ENCODE results near the gene RC3H2. TPM values are rescaled to one million over a fixed set of nuclear protein-coding genes. Genes with fewer than 3 reads are reported as not detected.
"Not testable (repeated sequence)": the region's sequence is repeated elsewhere in the genome, so short reads cannot be mapped to it uniquely, and the experiment has no call there.

Gene RC3H2
- total and polyA plus RNA-seq, 9 donors, result 18.0 to 40.4 (median 28.4) TPM

DNA sequence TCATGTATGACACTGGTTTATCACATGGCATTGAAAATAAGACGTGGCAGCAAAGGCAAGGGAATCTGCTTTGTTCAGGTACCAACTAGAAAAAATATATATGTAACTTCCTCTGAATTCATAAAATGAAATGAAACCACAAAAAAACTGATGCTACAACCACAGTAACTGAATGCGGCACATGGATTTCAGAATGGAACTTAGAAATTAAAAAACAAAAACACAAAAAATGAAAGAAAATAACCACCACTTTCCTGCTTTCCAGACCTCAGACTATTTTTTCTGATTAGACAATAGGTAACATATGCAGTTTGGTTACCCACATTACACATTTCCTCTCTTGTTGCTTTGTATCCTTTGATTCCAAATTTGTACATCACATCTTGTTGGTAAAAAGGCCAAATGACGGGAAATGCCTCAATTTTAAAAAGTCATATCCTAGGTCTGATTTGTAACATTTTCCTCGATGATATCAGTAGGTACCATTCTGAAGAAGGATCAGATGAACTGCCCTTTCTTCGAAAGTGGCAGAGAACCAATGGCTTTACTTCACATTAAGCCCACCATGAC, 58.7 kb downstream of the RC3H2 start:
- H3K4me1 ChIP-seq (ENCODE audit: control insufficient read depth, insufficient read depth, low read length), result no peaks in the 10 kb centered on the region
- H3K4me3 ChIP-seq (ENCODE audit: low read length), result no peak overlapping the region
- no peak overlapping the region for H3K27ac ChIP-seq (ENCODE audit: low read length)
- H3K27me3 ChIP-seq (ENCODE audit: control insufficient read depth, insufficient read depth, low read length), result no peaks in the 10 kb centered on the region
- no peak for DNase-seq
- peaks cover 10% of the 10 kb centered on the region for H3K36me3 ChIP-seq (ENCODE audit: control insufficient read depth, insufficient read depth, low read length)
- no CpG with 5 or more reads among the region's 5 CpGs for WGBS (ENCODE audit: insufficient coverage)
- no peaks in the 10 kb centered on the region for H3K9me3 ChIP-seq (replicated peaks; ENCODE audit: control insufficient read depth, low read depth, low read length)

DNA sequence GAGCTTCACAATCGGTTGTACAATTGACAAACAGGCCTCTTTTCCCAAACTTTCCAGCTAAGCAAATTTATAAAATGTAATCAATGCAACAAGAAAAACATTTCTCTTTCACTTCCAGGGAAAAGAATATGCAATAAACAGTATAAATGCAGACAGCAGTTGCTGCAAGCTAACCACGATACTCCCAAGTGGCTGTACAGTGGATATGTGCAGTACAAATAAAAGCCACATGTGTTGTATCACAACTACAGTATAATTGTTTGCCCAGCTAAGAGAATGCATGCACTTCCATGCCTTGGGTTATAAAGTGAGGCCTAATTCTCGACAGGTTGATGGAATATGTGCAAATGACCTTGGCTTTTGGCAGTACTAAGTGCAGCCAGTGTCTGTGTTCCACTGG, 60.0 kb downstream of the RC3H2 start:
- H3K4me3 ChIP-seq (ENCODE audit: low read length), result no peak overlapping the region
- H3K9me3 ChIP-seq (replicated peaks; ENCODE audit: control insufficient read depth, low read depth, low read length), result no peaks in the 10 kb centered on the region
- no peak overlapping the region for H3K27ac ChIP-seq (ENCODE audit: low read length)
- H3K4me1 ChIP-seq (ENCODE audit: control insufficient read depth, insufficient read depth, low read length), result no peaks in the 10 kb centered on the region
- H3K36me3 ChIP-seq (ENCODE audit: control insufficient read depth, insufficient read depth, low read length), result peaks cover 2% of the 10 kb centered on the region
- no CpG with 5 or more reads among the region's 3 CpGs for WGBS (ENCODE audit: insufficient coverage)
- H3K27me3 ChIP-seq (ENCODE audit: control insufficient read depth, insufficient read depth, low read length), result no peaks in the 10 kb centered on the region
- peak; percentile 15 for DNase-seq

DNA sequence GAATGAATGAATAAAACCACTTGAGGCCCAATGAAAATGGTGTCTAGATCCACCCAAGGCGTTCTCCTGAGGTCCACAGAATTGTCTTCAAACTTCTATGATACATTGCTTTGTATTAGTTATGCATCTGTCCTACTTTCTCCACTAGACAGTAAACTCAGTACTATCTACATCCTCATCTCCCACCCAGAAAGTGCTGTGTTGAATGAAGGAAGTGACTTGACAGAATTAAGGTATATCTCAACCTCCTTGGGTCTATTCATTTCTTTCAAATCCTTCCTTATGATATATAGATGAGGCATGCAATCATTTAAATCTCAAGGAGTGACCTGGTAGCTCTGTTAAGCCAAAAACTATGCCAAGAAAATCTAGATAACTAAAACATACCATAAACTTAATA, 61.0 kb downstream of the RC3H2 start:
- no CpG with 5 or more reads among the region's 1 CpG for WGBS (ENCODE audit: insufficient coverage)
- Histone ChIP-seq H3K27me3 (ENCODE audit: control insufficient read depth, insufficient read depth, low read length) (no peaks in the 10 kb centered on the region), H3K9me3 (replicated peaks; ENCODE audit: control insufficient read depth, low read depth, low read length) (peaks cover 2% of the 10 kb centered on the region), H3K27ac (ENCODE audit: low read length) (no peak overlapping the region), H3K4me1 (ENCODE audit: control insufficient read depth, insufficient read depth, low read length) (no peaks in the 10 kb centered on the region), H3K4me3 (ENCODE audit: low read length) (no peak overlapping the region), H3K36me3 (ENCODE audit: control insufficient read depth, insufficient read depth, low read length) (peaks cover 2% of the 10 kb centered on the region)
- no peak for DNase-seq

DNA sequence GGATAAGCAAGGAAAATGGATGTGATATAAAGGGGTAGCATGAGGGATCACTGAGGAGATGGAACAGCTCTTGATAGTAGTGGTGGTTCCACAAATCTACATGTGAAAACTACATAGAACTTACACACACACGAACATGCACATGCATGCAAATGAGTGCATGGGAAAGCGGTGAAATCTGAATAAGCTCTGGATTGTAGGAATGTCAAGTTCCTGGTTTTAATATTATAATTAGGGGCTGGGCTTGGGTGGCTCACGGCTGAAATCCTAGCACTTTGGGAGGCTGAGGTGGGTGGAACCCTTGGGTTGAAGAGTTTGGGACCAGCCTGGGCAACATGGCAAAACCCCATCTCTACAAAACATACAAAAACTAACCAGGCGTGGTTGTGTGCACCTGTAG, 63.7 kb downstream of the RC3H2 start:
- Histone ChIP-seq H3K4me1 (ENCODE audit: control insufficient read depth, insufficient read depth, low read length) (no peaks in the 10 kb centered on the region), H3K36me3 (ENCODE audit: control insufficient read depth, insufficient read depth, low read length) (no peaks in the 10 kb centered on the region), H3K27ac (ENCODE audit: low read length) (no peak overlapping the region), H3K9me3 (replicated peaks; ENCODE audit: control insufficient read depth, low read depth, low read length) (peaks cover 2% of the 10 kb centered on the region), H3K27me3 (ENCODE audit: control insufficient read depth, insufficient read depth, low read length) (no peaks in the 10 kb centered on the region), H3K4me3 (ENCODE audit: low read length) (no peak overlapping the region)
- DNase-seq, result no peak
- WGBS (ENCODE audit: insufficient coverage), result 25% methylated on average over 2 of the region's 4 CpGs

DNA sequence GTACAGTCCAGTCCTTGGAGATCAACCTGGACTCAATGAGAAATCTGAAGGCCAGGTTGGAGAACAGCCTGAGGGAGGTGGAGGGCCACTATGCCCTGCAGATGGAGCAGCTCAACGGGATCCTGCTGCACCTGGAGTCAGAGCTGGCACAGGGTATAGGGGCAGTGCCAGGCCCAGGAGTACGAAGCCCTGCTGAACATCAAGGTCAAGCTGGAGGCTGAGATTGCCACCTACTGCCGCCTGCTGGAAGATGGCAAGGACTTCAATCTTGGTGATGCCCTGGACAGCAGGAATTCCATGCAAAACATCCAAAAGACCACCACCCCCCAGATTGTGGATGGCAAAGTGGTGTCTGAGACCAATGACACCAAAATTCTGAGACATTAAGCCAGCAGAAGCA, 66.7 kb downstream of the RC3H2 start:
- WGBS (ENCODE audit: insufficient coverage), result 86% methylated on average over 1 of the region's 3 CpGs
- not testable (repeated sequence) for DNase-seq; H3K9me3 ChIP-seq (replicated peaks; ENCODE audit: control insufficient read depth, low read depth, low read length); H3K4me3 ChIP-seq (ENCODE audit: low read length); H3K4me1 ChIP-seq (ENCODE audit: control insufficient read depth, insufficient read depth, low read length); H3K27ac ChIP-seq (ENCODE audit: low read length); H3K27me3 ChIP-seq (ENCODE audit: control insufficient read depth, insufficient read depth, low read length); H3K36me3 ChIP-seq (ENCODE audit: control insufficient read depth, insufficient read depth, low read length)

DNA sequence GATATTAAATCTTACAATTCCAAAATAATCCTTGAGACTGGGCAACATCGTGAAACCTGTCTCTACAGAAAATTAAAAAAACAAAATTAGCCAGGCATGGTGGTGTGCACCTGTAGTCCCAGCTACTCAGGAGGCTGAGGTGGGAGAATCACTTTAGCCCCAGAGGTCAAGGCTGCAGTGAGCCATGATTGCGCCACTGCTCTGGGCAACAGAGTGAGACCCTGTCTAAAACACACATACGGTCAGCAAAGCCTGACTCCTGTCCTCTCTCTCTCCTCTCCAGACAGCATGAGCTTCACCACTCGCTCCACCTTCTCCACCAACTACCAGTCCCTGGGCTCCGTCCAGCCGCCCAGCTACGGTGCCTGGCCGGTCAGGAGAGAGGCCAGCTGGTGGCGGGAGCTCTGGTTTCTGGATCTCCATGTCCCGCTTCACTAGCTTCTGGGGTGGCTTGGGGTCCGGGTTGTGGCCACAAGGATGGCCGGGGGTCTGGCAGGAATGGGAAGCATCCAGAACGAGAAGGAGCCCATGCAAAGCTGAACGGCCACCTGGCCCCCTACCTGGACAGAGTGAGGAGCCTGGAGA, 67.8 kb downstream of the RC3H2 start:
- Histone ChIP-seq H3K4me3 (ENCODE audit: low read length) (no peak overlapping the region), H3K4me1 (ENCODE audit: control insufficient read depth, insufficient read depth, low read length) (no peaks in the 10 kb centered on the region), H3K27me3 (ENCODE audit: control insufficient read depth, insufficient read depth, low read length) (no peaks in the 10 kb centered on the region), H3K36me3 (ENCODE audit: control insufficient read depth, insufficient read depth, low read length) (no peaks in the 10 kb centered on the region), H3K27ac (ENCODE audit: low read length) (no peak overlapping the region), H3K9me3 (replicated peaks; ENCODE audit: control insufficient read depth, low read depth, low read length) (peaks cover 2% of the 10 kb centered on the region)
- 94% methylated on average over 9 of the region's 14 CpGs for WGBS (ENCODE audit: insufficient coverage)
- no peak for DNase-seq

- WGBS (ENCODE audit: insufficient coverage), result 46% methylated on average over 2 of the region's 4 CpGs
- peaks cover 2% of the 10 kb centered on the region for H3K9me3 ChIP-seq (replicated peaks; ENCODE audit: control insufficient read depth, low read depth, low read length)
- H3K4me1 ChIP-seq (ENCODE audit: control insufficient read depth, insufficient read depth, low read length), result no peaks in the 10 kb centered on the region
- H3K27me3 ChIP-seq (ENCODE audit: control insufficient read depth, insufficient read depth, low read length), result no peaks in the 10 kb centered on the region
- no peak for DNase-seq
- H3K36me3 ChIP-seq (ENCODE audit: control insufficient read depth, insufficient read depth, low read length), result no peaks in the 10 kb centered on the region
- H3K4me3 ChIP-seq (ENCODE audit: low read length), result no peak overlapping the region
- no peak overlapping the region for H3K27ac ChIP-seq (ENCODE audit: low read length)
Measured at GRCh38 chr9:122835313-122835731, 69.8 kb downstream of the RC3H2 start.

- no CpG with 5 or more reads among the region's 3 CpGs for WGBS (ENCODE audit: insufficient coverage)
- no peak overlapping the region for H3K4me3 ChIP-seq (ENCODE audit: low read length)
- no peaks in the 10 kb centered on the region for H3K9me3 ChIP-seq (replicated peaks; ENCODE audit: control insufficient read depth, low read depth, low read length)
- H3K4me1 ChIP-seq (ENCODE audit: control insufficient read depth, insufficient read depth, low read length), result peaks cover 6% of the 10 kb centered on the region
- H3K27ac ChIP-seq (ENCODE audit: low read length), result no peak overlapping the region
- no peak for DNase-seq
- no peaks in the 10 kb centered on the region for H3K27me3 ChIP-seq (ENCODE audit: control insufficient read depth, insufficient read depth, low read length)
- no peaks in the 10 kb centered on the region for H3K36me3 ChIP-seq (ENCODE audit: control insufficient read depth, insufficient read depth, low read length)
Measured at GRCh38 chr9:122832194-122832593, 73.0 kb downstream of the RC3H2 start.

GRCh38 chr9:122828965-122829284, 76.2 kb downstream of the RC3H2 start:
- Histone ChIP-seq H3K4me1 (ENCODE audit: control insufficient read depth, insufficient read depth, low read length) (peaks cover 14% of the 10 kb centered on the region), H3K36me3 (ENCODE audit: control insufficient read depth, insufficient read depth, low read length) (peaks cover 12% of the 10 kb centered on the region), H3K27ac (ENCODE audit: low read length) (peak overlapping the region; percentile 99), H3K4me3 (ENCODE audit: low read length) (peak overlapping the region; percentile 100)
- WGBS (ENCODE audit: insufficient coverage), result 56% methylated on average over 12 of the region's 18 CpGs
- not testable (repeated sequence) for DNase-seq; H3K9me3 ChIP-seq (replicated peaks; ENCODE audit: control insufficient read depth, low read depth, low read length); H3K27me3 ChIP-seq (ENCODE audit: control insufficient read depth, insufficient read depth, low read length)

GRCh38 chr9:122827761-122828093, 77.4 kb downstream of the RC3H2 start:
- 0% methylated on average over 2 of the region's 8 CpGs for WGBS (ENCODE audit: insufficient coverage)
- H3K27me3 ChIP-seq (ENCODE audit: control insufficient read depth, insufficient read depth, low read length), result no peaks in the 10 kb centered on the region
- H3K4me1 ChIP-seq (ENCODE audit: control insufficient read depth, insufficient read depth, low read length), result peaks cover 14% of the 10 kb centered on the region
- peaks cover 18% of the 10 kb centered on the region for H3K36me3 ChIP-seq (ENCODE audit: control insufficient read depth, insufficient read depth, low read length)
- H3K9me3 ChIP-seq (replicated peaks; ENCODE audit: control insufficient read depth, low read depth, low read length), result no peaks in the 10 kb centered on the region
- DNase-seq, result no peak
- H3K4me3 ChIP-seq (ENCODE audit: low read length), result peak overlapping the region; percentile 100
- peak overlapping the region; percentile 99 for H3K27ac ChIP-seq (ENCODE audit: low read length)

DNA sequence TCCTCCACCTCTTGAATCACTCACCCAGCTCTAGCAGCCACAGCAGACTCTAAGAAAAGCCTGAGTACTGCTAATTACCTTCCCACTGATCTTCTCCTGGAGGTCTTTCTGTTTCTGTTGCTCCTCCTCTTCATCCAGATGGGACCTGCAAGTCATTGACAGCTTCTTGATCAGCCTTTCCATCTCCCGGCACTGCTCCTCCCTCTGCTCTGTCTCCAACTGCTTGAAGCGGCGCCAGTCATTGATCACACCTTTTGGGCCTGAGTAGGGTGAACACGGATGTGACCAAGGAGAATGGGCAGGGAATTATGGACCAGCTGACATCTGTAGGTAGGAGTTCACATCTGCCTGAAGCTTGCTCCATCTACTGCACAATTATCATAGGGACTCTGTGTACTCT, 82.2 kb downstream of the RC3H2 start:
- H3K27ac ChIP-seq (ENCODE audit: low read length), result no peak overlapping the region

More for the DNA sequence above, 82.2 kb downstream of the RC3H2 start:
- H3K27me3 ChIP-seq (ENCODE audit: control insufficient read depth, insufficient read depth, low read length), result no peaks in the 10 kb centered on the region
- H3K36me3 ChIP-seq (ENCODE audit: control insufficient read depth, insufficient read depth, low read length), result peaks cover 39% of the 10 kb centered on the region
- H3K4me3 ChIP-seq (ENCODE audit: low read length), result no peak overlapping the region
- no peaks in the 10 kb centered on the region for H3K9me3 ChIP-seq (replicated peaks; ENCODE audit: control insufficient read depth, low read depth, low read length)
- no CpG with 5 or more reads among the region's 4 CpGs for WGBS (ENCODE audit: insufficient coverage)
- no peak for DNase-seq
- peaks cover 14% of the 10 kb centered on the region for H3K4me1 ChIP-seq (ENCODE audit: control insufficient read depth, insufficient read depth, low read length)

All from muscle of leg (tissue), 11 donors.